Endothelial cell of umbilical vein (primary cell): ENCODE results near the gene DNAI2.

Experiments used
- EZH2 ChIP-seq: IDR thresholded peaks from 2 replicates; pipeline ENCODE4 v1.6.1; 2012; ENCODE audit warnings: borderline replicate concordance, low read depth, mild to moderate bottlenecking, moderate library complexity, low read length, inconsistent platforms; ENCODE audit not compliant: severe bottlenecking
- FOS ChIP-seq: IDR thresholded peaks from 2 replicates; pipeline ENCODE4 v1.6.1; 2011; ENCODE audit warnings: mild to moderate bottlenecking, low read length, moderate library complexity, borderline replicate concordance; ENCODE audit not compliant: insufficient read depth
- MYC ChIP-seq: IDR thresholded peaks from one replicate; pipeline ENCODE4 v1.6.1; 2011; ENCODE audit warnings: mild to moderate bottlenecking, low read depth, low read length
- POLR2A ChIP-seq: IDR thresholded peaks from 2 replicates; pipeline ENCODE4 v1.6.1; 2012; ENCODE audit warnings: low read depth, mild to moderate bottlenecking, control low read depth, low read length
- POLR2AphosphoS5 ChIP-seq: IDR thresholded peaks from 2 replicates; pipeline ENCODE4 v1.6.1; 2012; ENCODE audit warnings: low read depth, mild to moderate bottlenecking, control low read depth, low read length, moderate library complexity; ENCODE audit not compliant: insufficient read depth
- TF ChIP-seq, protein P1 (sequence below), 2 donors: IDR thresholded peaks; 1 replicate in 1 of 2; 2 replicates in 1 of 2; pipeline ENCODE4 v1.5.1; 2011; ENCODE audit warnings: low read length in 2 of 2, mild to moderate bottlenecking in 2 of 2, moderate library complexity in 2 of 2, control low read depth in 1 of 2, inconsistent platforms in 1 of 2, low read depth in 1 of 2; ENCODE audit not compliant: insufficient read depth in 1 of 2; ENCODE audit errors: extremely low read depth in 1 of 2
- TF ChIP-seq, protein P2 (sequence below): IDR thresholded peaks from 2 replicates; pipeline ENCODE4 v1.6.1; 2011; ENCODE audit not compliant: insufficient read depth, insufficient read length

GRCh38 chr17:74237321-74237720 is 36.7 kb upstream of the DNAI2 start:
- TF ChIP-seq, protein P1, sequence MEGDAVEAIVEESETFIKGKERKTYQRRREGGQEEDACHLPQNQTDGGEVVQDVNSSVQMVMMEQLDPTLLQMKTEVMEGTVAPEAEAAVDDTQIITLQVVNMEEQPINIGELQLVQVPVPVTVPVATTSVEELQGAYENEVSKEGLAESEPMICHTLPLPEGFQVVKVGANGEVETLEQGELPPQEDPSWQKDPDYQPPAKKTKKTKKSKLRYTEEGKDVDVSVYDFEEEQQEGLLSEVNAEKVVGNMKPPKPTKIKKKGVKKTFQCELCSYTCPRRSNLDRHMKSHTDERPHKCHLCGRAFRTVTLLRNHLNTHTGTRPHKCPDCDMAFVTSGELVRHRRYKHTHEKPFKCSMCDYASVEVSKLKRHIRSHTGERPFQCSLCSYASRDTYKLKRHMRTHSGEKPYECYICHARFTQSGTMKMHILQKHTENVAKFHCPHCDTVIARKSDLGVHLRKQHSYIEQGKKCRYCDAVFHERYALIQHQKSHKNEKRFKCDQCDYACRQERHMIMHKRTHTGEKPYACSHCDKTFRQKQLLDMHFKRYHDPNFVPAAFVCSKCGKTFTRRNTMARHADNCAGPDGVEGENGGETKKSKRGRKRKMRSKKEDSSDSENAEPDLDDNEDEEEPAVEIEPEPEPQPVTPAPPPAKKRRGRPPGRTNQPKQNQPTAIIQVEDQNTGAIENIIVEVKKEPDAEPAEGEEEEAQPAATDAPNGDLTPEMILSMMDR (IDR thresholded peaks at IDR 0.05; ENCODE audit: extremely low read depth in 1 of 2, insufficient read depth in 1 of 2, low read depth in 1 of 2, low read length in 2 of 2), result no peak
- TF ChIP-seq MYC (no peak), POLR2AphosphoS5 (no peak), POLR2A (no peak), FOS (no peak), EZH2 (no peak)
- TF ChIP-seq, protein P2, sequence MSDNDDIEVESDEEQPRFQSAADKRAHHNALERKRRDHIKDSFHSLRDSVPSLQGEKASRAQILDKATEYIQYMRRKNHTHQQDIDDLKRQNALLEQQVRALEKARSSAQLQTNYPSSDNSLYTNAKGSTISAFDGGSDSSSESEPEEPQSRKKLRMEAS, result no peak
